Measurements from ENCODE around the gene OSBPL8.

- no peak for TF ChIP-seq CTCF (IDR thresholded peaks at IDR 0.05)
- no peak for TF ChIP-seq POLR2A (IDR thresholded peaks at IDR 0.05)
These were observed 729 bp downstream of the OSBPL8 start for GRCh38 chr12:76558684-76559399.

Data from body of pancreas (tissue), 4 donors.